AG10803 (cell line): ENCODE measurements around the gene ATP6V0A1.
A peak's percentile ranks its signal among the peaks of the same experiment; 100 is the strongest.
"Not testable (repeated sequence)": the region's sequence is repeated elsewhere in the genome, so short reads cannot be mapped to it uniquely, and the experiment has no call there.

ENCODE experiments used
- DNase-seq: peaks from one replicate; pipeline ENCODE4 v3.0.0; 2010; ENCODE audit warnings: low read depth
- H3K4me3 ChIP-seq: 2 replicates; pipeline ENCODE4 v1.5.1; 2011; ENCODE audit warnings: mild to moderate bottlenecking, low read length, control low read depth
- CTCF ChIP-seq: conservative IDR thresholded peaks from 2 replicates; pipeline ENCODE4 v1.5.1; 2011; ENCODE audit warnings: mild to moderate bottlenecking, low read length, control low read depth, inconsistent platforms

The ATP6V0A1 gene

DNA sequence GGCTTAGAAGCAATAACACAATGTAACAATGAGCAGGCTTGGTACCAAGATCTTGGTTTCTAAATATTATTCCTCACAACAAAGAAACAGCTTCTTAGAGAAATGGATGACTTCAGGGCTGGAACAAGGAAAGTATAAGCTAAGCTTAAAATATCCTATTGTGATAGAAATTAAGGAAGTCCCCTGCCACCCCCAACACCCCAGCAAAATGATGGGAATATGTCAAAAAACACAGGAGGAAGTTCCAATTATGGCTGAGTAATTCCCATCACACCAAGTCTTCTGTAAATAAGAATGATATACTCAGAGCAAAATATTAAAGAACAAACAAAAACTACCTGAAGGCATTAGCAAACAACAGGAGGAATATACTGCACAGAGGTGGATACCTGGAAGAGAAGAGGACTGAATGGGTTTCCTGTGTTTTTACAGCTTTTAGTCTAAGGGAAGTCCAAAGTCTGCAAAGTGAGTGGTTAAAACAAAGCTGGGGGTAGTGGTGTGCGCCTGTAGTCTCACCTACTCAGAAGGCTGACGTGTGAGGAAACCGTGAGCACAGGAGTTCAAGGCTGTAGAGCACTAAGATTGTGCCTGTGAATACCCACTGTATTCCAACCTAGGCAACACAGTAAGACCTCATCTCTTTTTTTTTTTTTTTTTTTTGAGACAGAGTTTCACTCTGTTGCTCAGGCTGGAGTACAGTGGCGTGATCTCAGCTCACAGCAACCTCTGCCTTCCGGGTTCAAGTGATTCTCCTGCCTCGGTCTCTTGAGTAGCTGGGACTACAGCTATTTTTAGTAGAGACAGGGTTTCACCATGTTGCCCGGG, 17.1 kb upstream of the ATP6V0A1 start:
- no peak overlapping the region for H3K4me3 ChIP-seq
- no peak for TF ChIP-seq CTCF
- DNase-seq, result no peak

GRCh38 chr17:42442196-42442565, 16.5 kb upstream of the ATP6V0A1 start:
- no peak for TF ChIP-seq CTCF
- DNase-seq, result no peak
- no peak overlapping the region for H3K4me3 ChIP-seq

- not testable (repeated sequence) for DNase-seq
These were observed 9.5 kb upstream of the ATP6V0A1 start for GRCh38 chr17:42449176-42449575.

DNA sequence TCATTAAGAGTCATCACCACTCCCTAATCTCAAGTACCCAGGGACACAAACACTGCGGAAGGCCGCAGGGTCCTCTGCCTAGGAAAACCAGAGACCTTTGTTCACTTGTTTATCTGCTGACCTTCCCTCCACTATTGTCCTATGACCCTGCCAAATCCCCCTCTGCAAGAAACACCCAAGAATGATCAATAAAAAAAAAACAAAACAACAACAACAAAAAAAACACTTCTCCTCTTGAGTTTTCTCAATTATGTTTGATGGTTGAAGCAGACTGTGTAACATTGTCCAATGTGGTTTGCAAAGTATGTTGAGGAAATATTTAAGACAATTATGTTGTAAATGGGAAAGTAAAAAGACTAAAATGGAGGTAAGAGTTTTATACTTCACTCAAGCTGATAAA, 8.8 kb upstream of the ATP6V0A1 start:
- H3K4me3 ChIP-seq, DNase-seq: not testable (repeated sequence)

More at GRCh38 chr17:42449176-42449575, 9.5 kb upstream of the ATP6V0A1 start:
- not testable (repeated sequence) for H3K4me3 ChIP-seq

DNA sequence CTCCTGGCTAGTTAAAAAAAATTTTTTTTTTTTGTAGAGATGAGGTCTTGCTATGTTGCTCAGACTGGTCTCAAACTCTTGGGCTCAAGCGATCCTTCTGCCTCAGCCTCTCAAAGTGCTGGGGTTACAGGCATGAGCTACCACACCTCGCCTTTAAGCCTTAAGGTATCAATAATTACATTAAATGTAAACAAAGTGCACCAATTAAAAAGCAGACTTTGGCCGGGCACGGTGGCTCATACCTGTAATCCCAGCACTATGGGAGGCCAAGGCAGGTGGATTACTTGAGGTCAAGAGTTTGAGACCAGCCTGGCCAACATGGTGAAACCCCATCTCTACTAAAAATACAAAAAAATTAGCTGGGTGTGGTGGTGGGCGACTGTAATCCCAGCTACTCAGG, 7.4 kb upstream of the ATP6V0A1 start:
- DNase-seq, H3K4me3 ChIP-seq: not testable (repeated sequence)

GRCh38 chr17:42453439-42453838, 5.2 kb upstream of the ATP6V0A1 start:
- DNase-seq, result no peak
- H3K4me3 ChIP-seq, result no peak overlapping the region
- no peak for TF ChIP-seq CTCF

- not testable (repeated sequence) for H3K4me3 ChIP-seq, DNase-seq
These were observed 3.7 kb upstream of the ATP6V0A1 start for GRCh38 chr17:42454987-42455386.

GRCh38 chr17:42456223-42457106, 2.2 kb upstream of the ATP6V0A1 start:
- no peak overlapping the region; the same call in 1 of the 2 replicates for H3K4me3 ChIP-seq
- peak; percentile 85 for DNase-seq
- no peak for TF ChIP-seq CTCF

DNA sequence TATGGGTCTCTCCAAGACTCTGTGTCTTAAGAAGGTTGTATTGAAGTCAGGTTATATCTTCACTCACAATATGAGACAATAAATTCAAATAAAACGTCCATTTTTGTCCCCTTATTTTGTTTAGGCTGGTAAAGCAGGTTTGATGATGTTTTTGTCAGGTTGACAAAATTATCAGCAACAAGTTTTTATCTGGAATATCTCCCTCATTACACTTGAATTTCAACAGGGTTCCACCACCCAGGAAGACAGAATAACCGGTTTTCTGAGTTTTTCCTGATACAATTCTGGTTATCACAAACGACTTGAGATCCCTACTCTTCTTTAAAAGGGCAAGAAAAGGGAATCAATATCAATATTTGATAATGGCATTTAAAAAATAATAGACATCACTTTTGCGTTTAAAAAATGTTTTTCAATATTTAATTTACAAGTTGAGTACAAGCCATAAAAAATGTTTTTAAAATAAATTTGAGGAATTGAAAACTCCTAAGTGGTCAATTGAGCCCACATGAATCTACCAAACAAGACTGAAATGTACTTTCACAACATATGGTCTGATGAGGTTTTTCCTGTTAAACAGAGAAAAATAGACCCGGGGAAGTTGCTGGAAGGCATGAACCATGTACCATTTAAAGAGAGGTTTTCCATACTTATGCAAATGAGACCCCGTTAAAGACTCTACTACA, 1.4 kb upstream of the ATP6V0A1 start:
- no peak overlapping the region for H3K4me3 ChIP-seq
- no peak for TF ChIP-seq CTCF
- DNase-seq, result no peak
